ENCODE measurements around the gene TWIST2. TPM values are rescaled to one million over a fixed set of nuclear protein-coding genes. Genes with fewer than 3 reads are reported as not detected.

TWIST2 gene
- total RNA-seq, 1 experiment from 2014 or later, result 0.22 TPM

GRCh38 chr2:238910751-238911351, 63.0 kb downstream of the TWIST2 start:
- Histone ChIP-seq H2BK20ac (ENCODE audit: low read depth, low read length, poor library complexity, severe bottlenecking) (no peak overlapping the region), H4K20me1 (ENCODE audit: control insufficient read depth, insufficient read depth, insufficient read length) (peaks cover 3% of the 10 kb centered on the region), H4K8ac (replicated peaks; ENCODE audit: insufficient read length, low read depth, low read length) (no peak overlapping the region), H3K9me3 (ENCODE audit: control insufficient read depth, low read depth, low read length) (no peaks in the 10 kb centered on the region), H4K5ac (ENCODE audit: insufficient read length, low read depth, low read length) (no peak overlapping the region), H2BK5ac (ENCODE audit: insufficient read length, low read length) (no peak overlapping the region), H3K18ac (ENCODE audit: insufficient read length, low read depth, low read length) (no peak overlapping the region), H3K27ac (ENCODE audit: insufficient read length, low read depth, low read length) (no peak overlapping the region), H3K14ac (ENCODE audit: insufficient read depth, low read length) (no peak overlapping the region), H3T11ph (ENCODE audit: low read length) (no peak overlapping the region), H3K27me3 (ENCODE audit: insufficient read depth, low read length) (no peaks in the 10 kb centered on the region), H3K4me1 (ENCODE audit: insufficient read depth, low read length) (no peaks in the 10 kb centered on the region), H3K4ac (ENCODE audit: low read depth, low read length) (no peak overlapping the region), H2BK15ac (ENCODE audit: low read depth, low read length) (no peak overlapping the region), H2BK12ac (ENCODE audit: insufficient read length, low read depth, low read length) (no peak overlapping the region), H3K9ac (ENCODE audit: extremely low read depth, insufficient read length, low read length) (no peak overlapping the region), H3K56ac (ENCODE audit: insufficient read length, low read depth, low read length) (no peak overlapping the region), H3K79me1 (ENCODE audit: insufficient read depth, low read depth, low read length, poor library complexity, severe bottlenecking) (no peaks in the 10 kb centered on the region), H4K91ac (ENCODE audit: insufficient read length, low read depth, low read length) (no peak overlapping the region), H3K23me2 (ENCODE audit: insufficient read length, low read depth, low read length, poor library complexity, severe bottlenecking) (no peaks in the 10 kb centered on the region), H2AK5ac (ENCODE audit: insufficient read length, low read length) (no peak overlapping the region), H3K79me2 (ENCODE audit: insufficient read depth, low read length) (no peaks in the 10 kb centered on the region), H3K23ac (ENCODE audit: insufficient read length, low read depth, low read length) (no peak overlapping the region), H2BK120ac (ENCODE audit: low read depth, low read length, poor library complexity, severe bottlenecking) (no peak overlapping the region), H3K4me2 (ENCODE audit: insufficient read depth, insufficient read length, low read length) (no peak overlapping the region), H2AFZ (ENCODE audit: low read length) (no peak overlapping the region)
- Mint-ChIP-seq H3K27ac (no peak overlapping the region), H3K27me3 (ENCODE audit: low read depth) (peaks cover 7% of the 10 kb centered on the region), H3K9me3 (peaks cover 0 to 8% of the 10 kb centered on the region in 2 experiments; a peak in 3 of 5 replicates), H3K4me1 (peaks cover 0 to 8% of the 10 kb centered on the region in 2 experiments; a peak in 2 of 4 replicates), H3K36me3 (ENCODE audit: insufficient read depth in 1 of 3, low read depth in 3 of 3) (peaks cover 0 to 3% (median 0%) of the 10 kb centered on the region in 3 experiments; a peak in 1 of 7 replicates), H3K4me3 (no peak overlapping the region)
- WGBS (ENCODE audit: extremely low coverage, insufficient read length, low lambda C conversion rate), result no CpG with 5 or more reads among the region's 10 CpGs
- DNase-seq, result no peak
- no peak for TF ChIP-seq CTCF (conservative IDR thresholded peaks at IDR 0.05)

Measured in H9 (cell line).